Medulla oblongata (tissue), 1 donor: ENCODE results near the gene FAM186B.
A peak's percentile ranks its signal among the peaks of the same experiment; 100 is the strongest.

ENCODE experiments used
- DNase-seq: peaks from one replicate; pipeline ENCODE4 v3.0.0-alpha.2; 2015; ENCODE audit errors: extremely low spot score

The FAM186B gene

DNA sequence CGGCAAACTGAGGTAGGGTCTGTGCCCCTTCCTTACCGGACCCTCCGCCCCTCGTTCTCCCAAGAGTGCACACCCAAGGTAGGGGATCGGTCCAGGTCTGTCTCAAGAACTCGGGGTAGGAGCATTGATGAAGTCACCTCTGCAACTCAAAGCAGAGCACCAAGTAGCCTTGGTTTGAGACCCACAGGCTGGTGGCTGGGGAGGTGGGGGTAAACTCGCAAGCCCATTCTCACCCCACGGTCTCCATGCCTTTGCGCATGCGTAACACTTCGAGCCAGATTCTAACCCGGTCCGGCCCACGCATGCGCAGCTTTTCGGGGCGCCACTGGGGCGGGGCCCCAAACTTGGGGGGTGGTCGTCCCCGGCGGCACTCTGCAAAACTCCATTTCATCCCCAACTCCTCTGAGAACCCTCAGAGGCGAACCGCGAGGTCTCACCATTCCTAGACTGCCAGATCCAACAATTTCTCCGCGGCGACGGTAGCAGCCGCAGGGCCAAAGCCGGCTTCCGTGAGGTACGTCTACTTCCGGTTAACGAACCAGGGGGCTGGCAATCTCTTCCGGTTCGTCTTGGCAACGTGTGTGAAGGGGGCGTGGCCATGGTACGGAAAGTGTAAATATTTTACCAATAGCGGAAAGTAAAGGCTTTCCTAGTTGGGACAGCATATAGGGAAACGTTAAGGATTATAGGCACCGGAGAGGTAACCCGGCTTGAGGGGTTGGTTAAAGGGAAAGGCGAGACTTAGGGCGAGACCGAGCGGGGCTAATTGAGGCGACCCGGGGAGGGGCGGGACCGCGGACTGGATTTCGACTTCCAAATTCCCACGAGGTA lies 37.6 kb downstream of the FAM186B start, which contains the start of gene MCRS1:
Gene MCRS1, minus strand, starts transcription at position 532 of the 831 bp plus-strand sequence. CDS start 1,411 bp downstream, outside the sequence.
- peak; percentile 95 for DNase-seq

DNA sequence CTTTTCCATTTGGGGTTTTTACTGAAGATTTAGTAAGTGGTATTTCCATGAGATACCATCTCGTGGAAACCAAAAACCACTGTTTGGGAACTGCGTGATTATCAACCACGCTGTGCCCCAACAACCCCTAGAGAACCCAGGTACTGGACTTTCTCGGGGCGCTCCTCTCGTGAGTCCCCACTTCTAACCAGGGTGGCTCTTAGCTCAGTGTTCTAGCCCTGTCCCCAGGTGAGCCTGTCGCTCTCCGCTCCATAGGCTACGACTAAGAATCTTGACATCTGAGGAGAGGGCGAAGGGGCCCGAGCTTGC lies 38.2 kb downstream of the FAM186B start:
- no peak for DNase-seq

DNA sequence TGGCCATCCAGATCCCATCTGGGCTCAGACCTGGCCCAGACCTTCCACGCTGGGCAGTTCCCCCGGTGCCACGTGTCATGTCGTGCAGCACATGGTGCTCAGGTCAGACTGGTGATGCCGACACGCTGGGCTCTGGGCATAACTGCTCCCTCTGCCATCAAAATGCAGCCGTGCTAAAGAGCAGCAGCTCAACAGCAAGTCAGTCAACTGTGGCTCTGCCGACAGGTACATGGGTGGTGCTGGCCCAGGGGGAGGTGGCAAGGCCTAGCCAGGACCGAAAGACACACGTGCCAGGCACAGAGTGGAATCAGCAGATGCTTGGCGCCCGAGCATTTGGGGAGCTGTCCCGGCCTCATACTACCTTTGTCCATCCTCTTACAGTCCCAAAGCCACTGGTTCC lies 39.1 kb downstream of the FAM186B start:
- no peak for DNase-seq

DNA sequence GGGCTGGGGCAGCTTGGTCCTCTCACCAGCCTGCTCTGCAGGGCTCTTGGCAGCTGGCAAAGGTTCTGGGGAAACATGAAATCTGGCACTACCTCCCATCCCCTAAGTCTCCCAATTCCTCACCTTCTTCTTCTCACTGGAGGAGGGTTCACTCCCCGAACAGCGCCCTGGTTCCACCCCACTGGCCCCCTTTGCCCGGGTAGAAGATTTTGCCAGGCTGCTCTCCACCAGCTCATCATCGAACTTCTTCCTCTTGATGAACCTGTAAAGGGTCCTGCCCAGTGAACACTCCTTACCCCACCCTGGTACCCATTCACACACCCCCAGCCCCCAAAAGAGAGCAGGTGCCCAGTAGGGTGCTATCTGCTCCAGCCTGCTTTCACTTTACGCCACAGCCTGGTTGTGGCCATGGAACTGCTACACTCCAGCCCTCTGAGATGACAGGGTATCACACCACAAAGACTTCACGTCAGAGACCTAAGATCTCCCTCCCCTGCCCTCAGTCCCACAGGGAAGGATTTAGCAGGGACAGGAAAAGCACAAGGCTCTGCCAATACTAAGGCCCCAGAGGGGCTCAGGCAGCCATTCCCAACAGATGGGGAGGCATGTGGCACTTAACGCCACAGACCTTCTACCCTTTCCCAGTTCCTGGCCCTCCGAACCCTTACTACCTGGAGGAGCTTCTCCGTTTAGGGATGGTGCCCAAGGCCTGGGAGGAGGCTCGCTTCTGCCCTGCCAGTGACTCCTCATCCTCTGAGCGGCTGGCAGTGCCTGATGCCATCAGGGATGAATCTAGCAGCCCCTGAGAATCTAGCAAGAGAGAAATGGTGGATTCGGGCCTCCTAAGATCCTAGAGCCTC lies 39.8 kb downstream of the FAM186B start:
- no peak for DNase-seq

DNA sequence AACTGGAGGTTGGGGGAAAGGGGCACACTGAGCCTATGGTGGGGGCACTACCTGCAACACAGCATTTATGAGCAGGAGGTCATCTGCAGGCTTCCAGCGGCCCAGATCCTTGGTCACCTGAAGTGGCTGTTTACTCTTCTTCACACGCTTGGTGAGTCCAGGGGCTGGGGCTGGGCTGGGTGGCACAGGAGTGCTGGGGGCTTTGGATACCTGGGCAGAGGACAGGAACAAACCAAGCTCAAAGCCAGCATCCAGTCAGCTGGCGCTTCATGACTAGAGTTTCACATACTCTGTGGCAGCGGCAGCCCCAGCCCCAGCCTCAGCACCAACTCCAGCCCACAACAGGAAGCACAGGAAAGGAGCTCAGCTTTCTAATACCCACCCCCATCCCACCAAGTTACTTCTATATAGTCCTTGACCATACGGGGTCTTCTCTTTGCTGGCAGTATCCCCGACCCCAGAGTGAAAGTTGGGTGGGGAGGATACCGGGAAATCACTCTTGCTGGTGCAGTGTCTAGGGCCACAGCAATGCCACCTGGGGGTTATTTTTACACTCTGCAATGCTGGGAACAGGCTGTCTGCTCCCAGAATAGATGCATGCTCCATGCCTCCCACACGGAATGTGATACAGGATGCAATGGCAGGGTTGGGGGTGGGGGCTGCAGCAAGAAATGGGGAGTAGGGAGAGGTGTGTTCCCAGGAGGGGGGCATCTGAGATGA lies 40.6 kb downstream of the FAM186B start:
- no peak for DNase-seq

DNA sequence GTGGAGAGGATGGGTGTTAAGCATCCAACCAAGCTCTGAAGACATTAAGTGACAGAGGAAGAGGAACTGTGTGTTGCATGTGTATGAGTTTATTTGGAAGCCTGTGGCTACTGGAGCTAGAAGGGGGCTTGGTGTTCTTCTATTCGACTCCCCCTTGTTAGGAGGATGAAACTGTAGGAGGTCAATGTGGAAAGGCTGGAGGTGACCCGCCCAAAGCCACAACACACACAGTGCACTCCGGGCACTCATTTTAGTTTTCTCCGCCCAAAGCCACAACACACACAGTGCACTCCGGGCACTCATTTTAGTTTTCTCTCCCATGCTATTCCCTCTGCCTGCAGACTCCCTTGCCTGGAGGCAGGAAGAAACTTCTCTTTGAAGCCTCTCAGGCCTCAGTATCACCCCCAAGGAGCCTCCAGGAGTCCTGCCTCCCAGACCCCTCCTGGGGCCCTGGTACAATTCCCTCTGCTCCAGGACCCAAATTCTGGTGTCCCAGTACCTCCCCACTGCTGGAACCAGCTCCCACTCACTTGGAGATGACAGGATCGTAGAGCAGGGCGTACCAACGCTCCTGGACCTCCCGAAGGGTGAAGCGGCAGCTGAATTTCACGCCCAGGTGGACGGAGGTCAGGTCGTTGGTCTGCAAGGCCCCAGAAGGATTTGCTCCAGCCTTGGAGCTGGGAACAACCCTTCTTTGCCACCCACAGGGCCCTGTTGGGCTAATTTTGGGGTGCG lies 41.3 kb downstream of the FAM186B start:
- no peak for DNase-seq

DNA sequence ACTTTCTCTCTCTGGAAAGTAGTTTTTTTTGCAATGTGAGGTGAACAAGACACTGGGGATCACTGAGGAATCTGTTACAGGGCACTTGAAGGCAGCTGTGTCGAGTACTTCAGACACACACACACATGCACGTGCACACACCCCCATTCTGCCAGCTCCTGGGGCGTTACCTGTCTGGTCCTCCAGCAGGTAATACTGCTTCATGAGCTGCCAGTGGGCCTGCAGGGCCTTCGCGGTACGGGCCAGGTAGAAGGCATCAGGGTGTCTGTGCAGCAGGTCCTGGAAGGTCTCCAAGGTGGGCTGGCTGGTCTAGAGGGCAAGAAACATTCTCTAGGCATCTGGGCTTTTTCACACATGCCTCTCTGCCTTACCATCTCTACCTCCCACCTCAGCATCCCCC lies 42.6 kb downstream of the FAM186B start:
- DNase-seq: no peak

DNA sequence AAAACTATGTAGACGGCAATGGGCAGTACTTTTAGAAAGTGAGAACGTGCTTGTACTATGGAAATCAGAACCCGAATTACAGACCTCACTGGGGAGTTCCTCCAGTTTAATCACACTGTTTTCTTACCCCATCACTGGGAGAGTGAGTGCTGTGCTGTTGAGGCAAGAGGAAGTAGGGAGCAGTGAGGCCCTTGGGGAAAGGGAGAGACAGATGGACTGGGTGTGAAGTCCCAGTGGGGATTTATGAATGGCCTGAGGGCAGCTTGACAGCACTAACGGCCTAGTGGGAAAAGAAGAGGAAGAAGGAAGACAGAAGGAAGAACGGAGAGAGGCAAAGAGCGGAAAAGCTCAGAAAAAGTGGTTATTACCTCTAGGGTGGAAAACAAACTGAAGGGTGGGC lies 43.2 kb downstream of the FAM186B start:
- DNase-seq: no peak

DNA sequence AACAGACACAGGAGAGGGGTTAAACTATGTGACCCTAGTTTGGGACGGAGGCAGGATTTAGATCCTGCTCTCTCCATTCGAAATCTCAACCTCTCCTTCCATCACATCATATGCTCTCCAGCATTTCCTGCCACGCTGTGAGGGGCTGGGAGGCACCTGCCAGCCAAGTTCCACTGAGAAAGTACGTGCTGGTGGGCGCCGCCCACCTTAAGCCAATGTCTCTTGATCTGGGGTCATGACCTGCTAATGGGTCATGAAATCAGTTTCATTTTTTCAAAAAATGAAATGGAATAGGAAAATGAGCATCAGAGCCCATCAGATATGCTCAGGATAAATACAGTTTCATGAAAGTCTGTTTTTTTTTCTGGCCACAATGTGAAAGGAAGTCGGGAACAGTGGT lies 44.7 kb downstream of the FAM186B start:
- no peak for DNase-seq

DNA sequence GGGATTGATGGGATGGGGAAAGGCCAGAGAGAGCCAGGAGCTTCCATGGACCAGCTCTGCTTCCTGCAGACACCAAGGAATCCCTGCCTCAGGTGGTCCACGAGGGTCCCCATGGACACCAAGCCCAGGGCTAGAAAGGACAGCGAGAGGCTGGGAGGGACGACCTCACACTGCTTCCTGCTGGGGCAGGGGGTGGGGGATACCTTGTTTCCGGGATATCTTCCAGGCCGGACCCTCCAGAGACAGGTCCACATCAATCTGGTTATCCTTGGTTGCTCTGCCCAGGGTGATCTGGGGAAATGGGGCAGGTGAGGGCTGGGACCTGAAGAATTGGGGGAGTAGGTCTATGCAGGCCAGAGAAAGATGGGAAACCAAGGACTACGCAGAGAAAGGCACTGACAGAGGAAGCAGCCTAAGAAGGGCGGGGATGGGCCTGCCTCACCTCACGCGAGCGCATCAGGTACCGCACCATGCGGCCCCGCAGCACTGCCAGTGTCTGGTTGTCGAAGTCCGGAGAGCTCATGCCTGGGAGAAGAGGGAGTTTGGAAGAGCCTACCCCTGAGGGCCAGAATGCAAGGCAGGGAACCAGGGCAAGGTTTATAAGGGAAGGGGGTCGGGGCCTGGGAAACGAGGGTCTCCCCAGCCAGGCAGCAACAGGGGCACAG lies 46.3 kb downstream of the FAM186B start:
- DNase-seq: no peak

DNA sequence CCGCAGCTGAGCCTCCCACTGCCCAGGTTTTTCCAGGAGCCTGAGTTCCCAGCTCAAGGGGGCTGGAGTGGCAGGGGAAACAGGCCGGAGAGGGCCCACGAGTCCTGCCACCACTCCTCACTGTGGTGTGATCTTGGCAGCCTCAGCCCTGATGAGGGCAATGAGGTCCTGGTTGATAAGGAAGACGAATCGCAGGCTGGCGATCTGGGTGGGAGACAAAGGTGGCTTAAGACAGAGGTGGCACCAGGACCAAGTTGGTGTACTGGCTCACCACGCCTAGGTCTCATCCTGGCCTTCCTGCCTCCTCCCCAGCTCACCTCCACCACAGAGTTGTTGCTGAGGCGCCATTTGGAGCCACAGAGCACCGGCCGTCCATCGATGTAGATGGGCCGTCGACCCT lies 46.9 kb downstream of the FAM186B start:
- no peak for DNase-seq

DNA sequence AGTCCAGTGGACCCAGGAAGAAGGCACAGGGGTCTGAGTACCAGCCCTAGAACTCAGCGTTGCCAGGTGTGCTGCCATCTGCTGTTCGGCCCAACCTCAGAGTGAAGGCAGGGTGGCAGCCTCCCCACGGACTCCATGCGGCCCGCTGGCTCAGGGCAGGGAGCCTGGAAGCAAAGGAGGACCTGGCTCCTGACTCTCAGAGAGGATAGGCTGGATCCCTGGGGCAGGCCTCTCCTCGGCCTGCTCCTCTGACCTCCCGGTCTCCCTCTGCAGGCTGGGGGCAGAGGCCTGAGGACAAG lies 47.6 kb downstream of the FAM186B start:
- no peak for DNase-seq

DNA sequence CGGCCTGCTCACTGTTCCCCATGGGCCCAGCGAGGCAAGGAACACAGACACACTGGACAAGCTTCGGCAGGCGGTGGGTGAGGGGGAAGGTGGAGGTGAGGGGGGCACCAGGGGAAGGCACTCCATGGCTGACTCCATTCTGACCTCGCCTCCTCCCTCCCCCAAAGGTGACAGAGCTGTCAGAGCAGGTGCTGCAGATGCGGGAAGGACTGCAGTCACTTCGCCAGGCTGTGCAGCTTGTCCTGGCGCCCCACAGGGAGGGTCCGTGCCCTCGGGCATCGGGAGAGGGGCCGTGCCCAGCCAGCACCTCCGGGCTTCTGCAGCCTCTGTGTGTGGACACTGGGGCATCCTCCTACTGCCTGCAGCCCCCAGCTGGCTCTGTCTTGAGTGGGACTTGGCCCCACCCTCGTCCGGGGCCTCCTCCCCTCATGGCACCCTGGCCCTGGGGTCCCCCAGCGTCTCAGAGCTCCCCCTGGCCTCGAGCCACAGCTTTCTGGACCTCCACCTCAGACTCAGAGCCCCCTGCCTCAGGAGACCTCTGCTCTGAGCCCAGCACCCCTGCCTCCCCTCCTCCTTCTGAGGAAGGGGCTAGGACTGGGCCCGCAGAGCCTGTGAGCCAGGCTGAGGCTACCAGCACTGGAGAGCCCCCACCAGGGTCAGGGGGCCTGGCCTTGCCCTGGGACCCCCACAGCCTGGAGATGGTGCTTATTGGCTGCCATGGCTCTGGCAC lies 48.1 kb downstream of the FAM186B start:
- no peak for DNase-seq

DNA sequence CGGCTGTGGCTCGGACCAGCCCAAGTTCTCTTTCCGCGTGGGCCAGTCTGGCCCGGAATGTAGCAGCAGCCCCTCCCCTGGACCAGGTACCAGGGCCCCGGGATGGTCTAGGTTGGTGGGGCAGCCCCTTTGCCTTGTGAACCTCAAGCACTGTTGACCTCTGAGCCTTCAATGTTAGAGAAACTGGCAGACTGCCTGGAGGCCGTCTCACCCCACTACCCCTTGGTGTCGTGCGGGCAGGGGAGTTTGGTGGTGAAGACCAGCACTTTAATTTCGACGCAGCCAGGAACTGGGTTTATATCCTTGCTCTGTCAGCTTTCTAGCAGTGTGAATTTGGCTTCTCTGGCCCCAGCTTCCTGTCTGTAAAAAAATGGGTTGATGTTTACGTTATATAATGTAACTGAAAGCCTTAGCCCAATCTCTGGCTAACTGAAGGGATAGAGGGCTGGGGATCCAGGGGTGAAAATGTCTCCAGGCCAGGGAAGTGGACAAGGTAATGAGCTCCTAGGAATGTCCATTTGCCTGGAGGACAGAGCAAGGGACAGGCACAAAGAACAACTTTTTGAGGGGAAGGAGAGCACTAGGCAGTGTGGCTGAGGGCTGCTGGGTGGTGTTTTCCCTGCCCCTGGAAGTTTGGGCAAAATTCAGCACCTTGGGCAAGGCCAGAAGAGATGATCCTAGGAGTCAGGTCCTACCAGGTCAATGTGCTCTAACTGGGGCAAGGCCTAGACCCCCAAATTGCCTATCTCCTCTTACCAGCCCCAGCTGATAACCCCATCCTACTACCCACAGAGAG lies 48.9 kb downstream of the FAM186B start:
- no peak for DNase-seq

DNA sequence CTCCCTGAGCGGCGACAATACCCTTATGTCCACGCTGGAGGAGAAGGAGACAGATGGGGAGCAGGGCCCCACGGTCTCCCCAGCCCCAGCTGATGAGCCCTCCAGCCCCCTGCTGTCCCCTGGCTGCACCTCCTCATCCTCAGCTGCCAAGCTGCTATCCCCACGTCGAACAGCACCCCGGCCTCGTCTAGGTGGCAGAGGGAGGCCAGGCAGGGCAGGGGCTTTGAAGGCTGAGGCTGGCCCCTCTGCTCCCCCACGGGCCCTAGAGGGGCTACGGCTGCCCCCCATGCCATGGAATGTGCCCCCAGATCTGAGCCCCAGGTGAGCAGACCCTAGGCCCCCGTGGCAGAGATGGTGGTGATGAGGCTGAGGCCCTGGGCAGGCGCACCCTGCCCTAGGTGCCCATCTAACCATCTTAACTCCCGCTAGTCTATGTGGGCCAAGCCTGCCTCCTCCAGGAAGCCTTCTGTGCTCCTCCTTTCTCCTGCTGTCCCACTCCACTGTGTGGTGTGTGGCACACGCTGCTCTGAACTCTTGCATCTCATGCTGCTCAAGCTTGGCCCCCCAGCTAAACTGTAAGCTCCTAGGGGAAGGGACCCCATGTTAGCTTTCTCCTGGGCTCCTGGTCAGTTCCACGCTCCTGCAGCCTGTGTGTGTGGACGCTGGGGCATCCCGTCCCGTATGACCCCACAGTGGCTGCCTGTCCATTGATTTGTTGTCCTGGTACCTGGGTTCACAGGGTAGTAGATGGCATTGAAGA lies 49.6 kb downstream of the FAM186B start:
- no peak for DNase-seq

DNA sequence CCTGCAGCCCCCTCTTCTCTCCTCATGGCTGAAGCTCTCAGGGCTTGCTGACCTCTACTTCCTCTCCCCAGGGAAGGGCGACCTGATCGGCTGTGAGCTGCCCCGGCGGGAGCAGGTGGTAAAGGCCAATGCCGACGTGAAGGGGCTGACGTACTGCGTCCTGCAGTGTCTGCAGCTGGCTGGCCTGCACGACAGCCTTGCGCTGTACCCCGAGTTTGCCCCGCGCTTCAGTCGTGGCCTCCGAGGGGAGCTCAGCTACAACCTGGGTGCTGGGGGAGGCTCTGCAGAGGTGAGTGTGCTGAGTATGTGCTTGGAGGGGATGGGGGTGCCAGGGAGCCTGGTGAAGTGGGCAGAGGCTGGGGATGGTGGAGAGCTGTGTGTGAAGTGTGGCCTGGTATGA lies 51.2 kb downstream of the FAM186B start:
- DNase-seq: no peak

DNA sequence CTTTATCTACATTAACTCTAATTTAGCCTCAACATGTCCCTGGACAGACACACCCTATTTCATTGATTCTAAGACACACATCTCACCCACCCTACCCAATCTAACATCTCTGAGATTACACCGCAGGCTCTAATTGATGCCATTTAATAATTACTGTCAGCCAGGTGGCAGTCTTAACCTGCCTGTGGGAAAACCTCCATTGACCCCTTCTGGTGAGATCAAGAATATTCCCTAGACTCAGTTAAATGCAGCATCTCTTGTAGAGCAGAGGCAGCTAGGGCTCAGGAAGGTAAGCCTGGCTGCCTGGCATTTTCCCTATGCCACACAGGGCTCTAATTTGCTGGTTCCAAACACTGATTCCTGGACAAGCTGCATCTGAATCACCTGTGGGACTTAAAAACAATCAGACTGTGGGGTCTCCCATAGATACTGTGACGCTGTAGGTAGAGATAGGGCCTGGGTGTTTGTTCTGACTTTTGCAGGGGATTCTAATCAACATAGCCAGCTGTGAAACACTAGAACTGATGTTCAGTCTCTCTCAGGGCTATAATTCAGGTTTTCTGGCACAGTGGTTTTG lies 51.8 kb downstream of the FAM186B start:
- no peak for DNase-seq

DNA sequence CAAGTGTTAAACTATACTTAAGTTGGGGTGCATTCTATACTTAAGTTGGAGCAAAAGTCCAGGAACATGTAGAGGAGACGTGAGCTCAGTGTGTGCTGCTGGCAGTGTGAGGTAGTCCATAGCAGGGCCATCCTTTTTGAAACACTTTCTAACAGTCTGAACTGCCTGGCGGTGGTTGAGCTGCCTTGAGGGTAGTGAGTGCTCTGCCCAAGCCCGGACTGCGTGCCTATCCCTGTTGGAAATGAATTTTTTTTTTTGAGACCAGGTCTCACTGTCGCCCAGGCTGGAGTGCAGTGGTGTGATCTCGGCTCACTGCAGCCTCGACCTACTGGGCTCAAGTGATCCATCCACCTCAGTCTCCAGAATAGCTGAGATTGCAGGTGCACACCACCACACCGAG lies 52.5 kb downstream of the FAM186B start:
- no peak for DNase-seq

DNA sequence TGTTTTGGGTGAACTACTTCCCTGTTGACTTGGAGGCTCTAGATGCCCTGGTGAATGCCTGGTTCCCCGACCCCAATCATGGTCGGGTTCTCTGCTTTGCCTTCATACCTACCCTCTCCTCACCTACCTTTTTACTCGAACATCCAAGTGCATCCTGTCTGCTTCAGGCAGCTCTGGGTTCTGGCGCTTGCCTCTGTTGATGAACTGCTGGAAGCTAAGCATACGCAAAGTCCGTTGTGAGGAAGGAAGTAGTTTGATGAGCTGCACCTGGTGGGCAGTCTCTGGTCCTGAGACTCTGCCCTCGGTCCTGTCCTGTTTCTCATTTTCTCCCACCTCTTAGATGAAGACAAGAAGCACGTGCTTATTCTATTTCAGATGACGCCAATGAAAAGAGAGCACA lies 53.0 kb downstream of the FAM186B start:
- no peak for DNase-seq
